Measurements from ENCODE around the gene DLG1.

DNA sequence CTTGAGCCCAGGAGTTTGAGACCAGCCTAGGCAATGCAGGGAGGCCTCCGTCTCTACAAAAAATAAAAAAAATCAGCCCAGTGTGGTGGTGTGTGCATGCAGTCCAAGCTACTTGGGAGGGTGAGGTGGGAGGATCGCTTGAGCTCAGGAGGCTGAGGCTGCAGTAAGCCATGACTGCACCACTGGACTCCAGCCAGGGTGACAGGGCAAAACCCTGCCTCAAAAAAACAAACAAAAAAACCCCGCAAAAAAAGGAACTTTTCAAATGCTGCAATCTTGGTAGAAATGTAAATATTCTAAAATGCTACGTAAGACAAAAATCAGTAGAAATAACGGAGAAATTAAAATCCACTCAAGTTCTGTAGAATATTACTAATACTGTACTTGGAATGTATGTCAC lies 160.7 kb downstream of the DLG1 start:
- TF ChIP-seq ZNF274 (IDR thresholded peaks at IDR 0.05; ENCODE audit: low read depth, low read length) (no peak), YY1 (IDR thresholded peaks at IDR 0.05; ENCODE audit: insufficient read depth, insufficient read length) (no peak)
